ENCODE results near the gene PITRM1. TPM values are rescaled to one million over a fixed set of nuclear protein-coding genes. Genes with fewer than 3 reads are reported as not detected.

Gene PITRM1
- total and polyA plus RNA-seq, 11 donors = 65.8 to 128 (median 91.8) TPM

GRCh38 chr10:3142146-3142875 is 30.3 kb downstream of the PITRM1 start:
- H3K27ac ChIP-seq = no peak overlapping the region
- ATAC-seq (peak in 1 of 4 donors; percentile 5), DNase-seq (no peak)
- 84 to 87% (median 85%) methylated on average over 14 of the region's 14 CpGs for WGBS, 4 donors
- H3K27me3 ChIP-seq = no peaks in the 10 kb centered on the region
- intact Hi-C loops (cut with DNase I) = no loop called here
- peaks cover 0 to 100% (median 100%) of the 10 kb centered on the region in 9 donors for H3K36me3 ChIP-seq
- H3K4me3 ChIP-seq = no peak overlapping the region
- H3K9me3 ChIP-seq = no peaks in the 10 kb centered on the region
- peaks cover 0 to 25% (median 8%) of the 10 kb centered on the region in 12 donors for H3K4me1 ChIP-seq
- TF ChIP-seq CTCF (IDR thresholded peaks at IDR 0.05) (no peak), POLR2A (IDR thresholded peaks at IDR 0.05) (no peak)

DNA sequence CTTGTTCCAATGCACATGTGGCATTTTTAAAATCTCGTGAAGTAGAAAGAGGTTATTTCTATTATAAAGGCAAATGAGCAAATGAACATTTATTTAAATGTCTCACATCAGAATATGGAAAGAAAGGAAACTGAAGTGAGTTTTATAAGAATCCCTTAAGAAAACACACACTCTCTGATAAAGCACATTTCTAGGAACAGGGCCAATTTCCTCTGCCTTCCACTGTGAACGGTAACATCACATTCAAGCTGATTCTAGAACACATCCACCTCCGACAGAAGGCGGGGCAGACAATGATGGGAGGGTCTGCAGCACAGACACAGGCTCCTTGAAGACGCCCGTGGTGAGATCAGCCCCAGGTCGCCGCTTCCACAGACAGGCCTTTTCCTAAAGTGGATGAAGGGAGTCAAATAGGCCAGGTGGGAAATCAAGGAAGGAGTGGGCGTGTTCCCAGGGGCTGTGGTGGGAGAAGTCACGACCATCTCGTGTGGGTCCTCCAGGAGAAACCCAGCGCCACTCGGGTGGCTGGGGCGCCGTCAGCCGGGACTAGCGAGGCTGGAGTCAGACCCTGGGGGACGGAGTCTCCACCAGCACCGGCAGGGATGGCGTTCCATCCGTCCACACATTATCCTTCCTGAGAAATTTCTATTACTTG is 31.1 kb downstream of the PITRM1 start:
- ATAC-seq = no peak
- intact Hi-C loops (cut with DNase I) = no loop called here
- no peak overlapping the region for H3K4me3 ChIP-seq
- DNase-seq = no peak
- peaks cover 0 to 32% (median 10%) of the 10 kb centered on the region in 12 donors for H3K4me1 ChIP-seq
- no peaks in the 10 kb centered on the region for H3K27me3 ChIP-seq
- H3K9me3 ChIP-seq = no peaks in the 10 kb centered on the region
- 79 to 92% (median 92%) methylated on average over 21 of the region's 21 CpGs for WGBS, 4 donors
- TF ChIP-seq POLR2A (IDR thresholded peaks at IDR 0.05) (no peak), CTCF (IDR thresholded peaks at IDR 0.05) (no peak)
- H3K36me3 ChIP-seq = peaks cover 0 to 100% (median 98%) of the 10 kb centered on the region in 9 donors
- no peak overlapping the region for H3K27ac ChIP-seq

GRCh38 chr10:3140280-3140679 is 32.3 kb downstream of the PITRM1 start:
- Histone ChIP-seq H3K4me1 (peaks cover 0 to 38% (median 15%) of the 10 kb centered on the region in 12 donors), H3K27ac (peak overlapping the region in 2 of 12 donors; percentile 3 to 26), H3K27me3 (no peaks in the 10 kb centered on the region), H3K4me3 (no peak overlapping the region), H3K36me3 (peaks cover 0 to 100% (median 94%) of the 10 kb centered on the region in 9 donors), H3K9me3 (no peaks in the 10 kb centered on the region)
- intact Hi-C loops (cut with DNase I) = no loop called here
- DNase-seq (peak in 1 of 5 donors; percentile 42), ATAC-seq (no peak)
- no peak for TF ChIP-seq POLR2A (IDR thresholded peaks at IDR 0.05)
- no peak for TF ChIP-seq CTCF (IDR thresholded peaks at IDR 0.05)
- WGBS, 4 donors = 55 to 66% (median 60%) methylated on average over 9 of the region's 9 CpGs

GRCh38 chr10:3139216-3139910 is 33.2 kb downstream of the PITRM1 start:
- TF ChIP-seq CTCF (IDR thresholded peaks at IDR 0.05) (no peak), POLR2A (IDR thresholded peaks at IDR 0.05) (no peak)
- DNase-seq = peak in 1 of 5 donors; percentile 40
- Histone ChIP-seq H3K36me3 (peaks cover 0 to 100% (median 94%) of the 10 kb centered on the region in 9 donors), H3K4me3 (no peak overlapping the region), H3K27ac (no peak overlapping the region), H3K4me1 (peaks cover 0 to 38% (median 17%) of the 10 kb centered on the region in 12 donors), H3K9me3 (no peaks in the 10 kb centered on the region), H3K27me3 (no peaks in the 10 kb centered on the region)
- intact Hi-C loops (cut with DNase I) = loop anchor here in 1 of 10 donors (10.0 kb wide), 1 partner anchor 215 kb away; no protein-coding TSS in a partner anchor
- ATAC-seq = no peak
- 84 to 91% (median 89%) methylated on average over 9 to 10 of the region's 10 CpGs for WGBS, 4 donors

All from heart left ventricle (tissue), 16 donors.